ENCODE results near the gene NEDD4.
"Not testable (repeated sequence)": the region's sequence is repeated elsewhere in the genome, so short reads cannot be mapped to it uniquely, and the experiment has no call there.

NEDD4 gene

DNA sequence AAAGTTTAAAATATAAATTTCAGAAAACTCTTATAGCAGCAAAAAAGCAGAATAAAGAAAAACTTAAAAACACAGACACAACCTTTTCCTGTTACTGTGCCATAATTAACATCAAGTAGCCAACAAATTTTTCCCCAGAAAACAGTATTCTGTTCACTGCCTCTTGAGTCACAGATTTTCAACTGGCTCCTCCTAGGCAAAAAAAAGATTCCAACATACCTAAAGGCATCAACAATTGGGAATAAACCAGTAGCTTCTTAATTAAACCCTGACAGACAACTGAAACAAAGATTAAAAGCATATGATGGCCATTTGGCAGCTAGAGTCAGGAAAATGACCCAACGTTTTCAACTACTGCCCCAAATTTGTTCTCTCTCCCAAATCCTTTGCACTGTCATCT lies 10.9 kb upstream of the NEDD4 start:
- DNase-seq, result not testable (repeated sequence)

- not testable (repeated sequence) for DNase-seq
Measured at GRCh38 chr15:56003777-56004176, 10.4 kb upstream of the NEDD4 start.

DNA sequence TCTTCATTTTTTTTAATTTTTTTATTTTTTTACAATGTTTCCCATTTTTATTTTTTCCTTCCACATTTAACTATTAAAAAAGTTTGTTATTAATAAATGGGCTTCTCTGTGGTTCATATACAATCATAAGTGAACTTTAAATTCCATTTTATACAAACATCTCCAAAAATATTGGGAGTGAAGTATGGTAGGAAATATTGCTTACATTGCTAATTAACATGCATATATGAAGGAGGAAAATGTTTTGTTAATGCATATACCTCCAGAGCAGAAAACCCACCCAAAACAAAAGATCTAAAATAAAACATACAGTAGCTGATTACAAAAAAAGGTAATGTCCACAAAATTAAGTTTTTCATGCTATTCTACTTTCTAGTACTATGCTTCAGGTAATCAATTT lies 9.9 kb upstream of the NEDD4 start:
- DNase-seq, result not testable (repeated sequence)

GRCh38 chr15:56001471-56002078 lies 8.2 kb upstream of the NEDD4 start:
- no peak for DNase-seq

- DNase-seq, result no peak
Measured at GRCh38 chr15:55999658-56000057, 6.2 kb upstream of the NEDD4 start.

- no peak for DNase-seq
Measured at GRCh38 chr15:55998478-55998877, 5.1 kb upstream of the NEDD4 start.

DNA sequence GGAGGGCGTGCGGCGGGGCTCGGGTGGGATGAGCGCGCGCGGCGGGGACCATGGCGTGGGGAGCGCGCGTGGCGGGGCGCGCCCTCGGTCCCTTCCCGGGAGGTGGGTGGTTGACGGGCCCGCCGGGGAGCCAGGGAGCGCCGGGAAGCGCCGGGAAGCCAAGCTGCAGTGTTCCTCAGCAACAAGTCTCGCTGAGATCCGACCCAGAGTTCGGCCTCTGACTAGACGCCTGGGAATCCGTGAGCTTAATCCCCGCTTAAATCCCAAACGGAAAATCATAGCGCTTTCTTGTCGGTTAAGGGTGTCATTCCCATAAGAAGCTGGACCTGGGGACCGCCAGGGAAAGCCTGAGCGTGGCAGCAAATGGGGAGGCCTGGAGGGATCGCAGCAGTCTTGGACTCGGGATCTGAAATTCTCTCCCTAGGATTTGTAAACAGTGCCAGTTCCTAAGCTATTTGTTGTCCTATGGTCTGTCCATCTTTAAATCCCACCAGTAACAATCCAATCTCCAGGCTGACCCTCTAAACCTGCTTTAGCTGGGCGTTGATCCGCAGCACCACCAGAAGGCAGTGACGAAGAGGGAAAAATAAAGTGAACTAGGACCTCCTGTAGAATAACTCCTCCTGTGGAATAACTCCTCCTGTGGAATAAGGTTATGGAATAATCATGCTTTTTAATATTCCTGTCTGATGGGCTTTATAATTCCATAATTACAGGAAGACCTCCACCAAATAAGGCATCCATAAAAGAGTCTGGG lies 570 bp upstream of the NEDD4 start:
- DNase-seq, result no peak

GRCh38 chr15:55992769-55993110 lies 672 bp downstream of the NEDD4 start:
- no peak for DNase-seq

DNA sequence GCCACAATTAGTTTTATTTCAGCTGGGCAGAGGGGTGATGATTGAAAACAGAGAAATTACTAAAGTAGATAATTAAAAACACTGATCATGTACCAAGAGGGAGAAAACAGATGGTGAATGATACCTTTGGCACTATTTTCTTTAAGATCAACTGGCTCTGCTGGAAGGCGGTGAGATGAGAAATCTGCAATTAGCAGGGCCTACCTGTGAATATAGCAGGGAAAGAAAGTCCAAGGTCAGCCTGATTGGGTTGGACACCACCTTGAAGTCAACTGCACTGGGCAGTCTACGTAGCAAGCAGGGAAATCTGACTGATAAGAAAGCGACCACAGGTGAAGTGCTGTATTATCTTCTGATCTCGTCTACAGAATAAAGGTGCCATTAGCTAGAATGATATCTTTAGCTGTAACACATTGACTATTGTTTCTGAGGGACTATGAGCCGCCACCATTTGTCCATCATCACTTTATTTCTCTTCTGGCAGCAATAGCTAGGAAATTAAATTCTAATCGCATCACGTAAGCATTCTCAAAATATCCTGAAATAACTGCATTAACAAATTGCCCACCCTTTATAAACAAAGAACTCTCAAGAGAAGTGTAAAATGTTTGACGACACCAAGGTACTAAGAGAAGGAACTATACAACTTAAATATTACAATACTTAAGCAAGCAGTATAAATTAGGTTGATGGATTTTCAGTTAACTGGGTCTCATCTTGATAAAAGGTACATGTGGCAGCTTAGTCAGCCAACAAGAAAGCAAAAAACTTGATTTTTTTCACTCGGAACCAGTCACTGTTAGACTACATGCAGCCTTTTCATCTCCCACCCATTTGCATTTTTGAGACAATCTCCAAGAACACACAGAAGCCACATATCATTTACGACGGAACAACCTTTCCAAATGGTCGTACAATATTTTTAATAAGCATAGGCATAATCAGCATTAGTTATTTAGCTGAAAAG lies 1.3 kb downstream of the NEDD4 start:
- no peak for DNase-seq

DNA sequence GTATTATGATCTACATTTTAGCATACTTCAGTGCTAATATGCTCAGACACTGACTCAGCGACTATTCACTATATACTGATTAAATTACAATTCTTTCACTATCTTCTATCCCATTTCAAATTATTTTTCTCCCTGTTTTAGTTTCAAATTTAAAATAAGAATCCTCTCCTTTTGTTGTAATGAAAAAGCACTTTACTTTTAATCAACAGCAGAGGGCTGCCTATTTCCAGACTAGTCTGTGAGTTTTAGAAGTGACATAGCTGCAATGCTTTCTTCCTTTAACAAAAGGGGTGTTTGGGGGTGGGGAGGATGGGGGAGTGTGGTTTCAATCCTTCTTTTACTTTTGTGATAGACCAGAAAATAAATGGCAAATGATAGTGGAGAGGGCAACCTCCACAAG lies 2.4 kb downstream of the NEDD4 start:
- no peak for DNase-seq

GRCh38 chr15:55990516-55990915 lies 2.9 kb downstream of the NEDD4 start:
- DNase-seq, result peak; percentile 48

- DNase-seq, result no peak
Measured at GRCh38 chr15:55989383-55989782, 4.0 kb downstream of the NEDD4 start.

GRCh38 chr15:55981582-55982249 lies 11.7 kb downstream of the NEDD4 start:
- no peak for DNase-seq

- DNase-seq, result no peak
Measured at GRCh38 chr15:55980511-55980910, 12.9 kb downstream of the NEDD4 start.

GRCh38 chr15:55977231-55977630 lies 16.2 kb downstream of the NEDD4 start:
- no peak for DNase-seq

DNA sequence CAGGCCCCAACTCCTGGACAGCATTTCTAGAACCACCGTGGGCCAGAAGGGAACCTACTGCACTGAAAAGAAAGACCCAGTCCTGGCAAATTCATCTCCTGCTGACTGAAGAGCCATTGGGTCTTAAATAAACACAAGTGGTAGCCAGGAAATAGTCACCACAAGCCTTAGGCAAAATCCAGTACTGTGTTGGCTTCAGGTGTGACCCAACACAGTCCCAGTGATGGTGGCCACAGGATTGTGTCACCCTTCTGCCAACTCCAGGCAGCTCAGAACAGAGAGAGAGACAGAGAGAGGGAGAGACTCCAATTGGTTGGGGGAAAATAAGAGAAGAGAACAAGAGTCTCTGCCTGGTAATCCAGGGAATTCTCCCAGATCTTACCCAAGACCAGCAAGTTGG lies 23.1 kb downstream of the NEDD4 start:
- DNase-seq, result no peak

DNA sequence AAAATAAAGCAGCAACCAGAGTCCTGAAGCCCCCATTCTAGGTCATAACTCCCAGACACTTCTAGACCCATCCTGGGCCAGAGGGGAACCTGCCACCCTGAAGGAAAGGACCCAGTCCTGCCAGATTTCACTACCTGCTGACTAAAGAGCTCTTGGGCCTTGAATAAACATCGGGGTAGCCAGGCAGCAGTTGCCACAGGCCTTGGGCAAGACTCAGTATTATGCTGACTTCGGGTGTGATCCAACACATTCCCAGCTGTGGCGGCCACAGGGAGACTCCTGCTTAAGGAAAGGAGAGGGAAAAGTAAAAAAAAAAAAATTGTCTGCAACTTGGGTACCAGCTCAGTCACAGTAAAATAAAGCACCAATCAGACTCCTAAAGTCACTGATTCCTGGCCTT lies 23.8 kb downstream of the NEDD4 start:
- DNase-seq, result no peak

GRCh38 chr15:55968923-55969322 lies 24.5 kb downstream of the NEDD4 start:
- DNase-seq, result no peak

DNA sequence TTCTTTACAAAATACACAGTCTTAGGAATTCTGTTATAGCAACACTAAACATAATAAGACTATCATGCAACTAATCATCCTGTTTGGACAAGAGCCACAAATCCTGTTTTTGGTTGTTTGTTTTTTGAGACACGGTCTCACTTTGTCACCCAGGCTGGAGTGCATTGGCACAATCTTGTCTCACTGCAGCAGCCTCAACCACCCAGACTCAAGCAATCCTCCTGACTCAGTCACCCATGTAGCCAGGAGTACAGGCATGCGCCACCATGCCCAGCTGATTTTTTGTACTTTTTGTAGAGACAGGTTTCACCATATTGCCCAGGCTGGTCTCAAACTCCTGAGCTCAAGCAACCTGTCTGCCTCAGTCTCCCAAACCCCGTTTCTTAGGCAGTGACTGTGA lies 28.3 kb downstream of the NEDD4 start:
- DNase-seq, result no peak

- DNase-seq, result no peak
Measured at GRCh38 chr15:55960946-55961345, 32.5 kb downstream of the NEDD4 start.

DNA sequence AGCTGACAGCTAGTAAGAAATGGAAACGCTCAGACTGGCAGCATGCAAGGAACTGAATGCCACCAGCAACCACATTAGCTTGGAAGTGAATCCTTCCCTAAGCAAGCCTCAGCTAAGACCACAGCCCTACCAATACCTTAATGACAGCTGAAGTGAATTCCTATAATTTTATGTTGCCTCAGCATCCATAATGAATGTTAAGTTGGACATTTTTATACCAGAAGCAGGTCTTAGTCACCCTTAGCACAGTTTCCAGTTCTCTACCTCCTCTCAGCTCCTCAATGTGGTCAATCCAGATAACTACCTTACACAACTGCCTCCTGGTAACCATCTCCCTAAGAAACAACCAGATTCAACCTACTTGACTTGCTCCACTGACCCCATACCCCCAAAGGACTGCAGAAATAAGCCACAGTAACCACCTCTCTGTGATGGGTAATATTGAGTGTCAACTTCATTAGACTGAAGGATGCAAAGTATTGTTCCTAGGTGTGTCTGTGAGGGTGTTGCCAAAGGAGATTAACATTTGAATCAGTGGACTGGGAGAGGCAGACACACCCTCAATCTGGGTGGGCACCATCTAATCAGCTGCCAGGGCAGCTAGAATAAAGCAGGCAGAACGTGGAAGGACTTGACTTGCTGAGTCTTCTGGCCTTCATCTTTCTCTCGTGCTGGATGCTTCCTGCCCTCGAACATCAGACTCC lies 33.5 kb downstream of the NEDD4 start:
- no peak for DNase-seq

GRCh38 chr15:55958349-55958748 lies 35.1 kb downstream of the NEDD4 start:
- no peak for DNase-seq
